Measurements from ENCODE around the gene RFXANK. TPM values are rescaled to one million over a fixed set of nuclear protein-coding genes. Genes with fewer than 3 reads are reported as not detected.
"Not testable (repeated sequence)": the region's sequence is repeated elsewhere in the genome, so short reads cannot be mapped to it uniquely, and the experiment has no call there.

Gene RFXANK
- total RNA-seq, 4 donors from 2014 or later = 32.5 to 87.8 (median 57.0) TPM

DNA sequence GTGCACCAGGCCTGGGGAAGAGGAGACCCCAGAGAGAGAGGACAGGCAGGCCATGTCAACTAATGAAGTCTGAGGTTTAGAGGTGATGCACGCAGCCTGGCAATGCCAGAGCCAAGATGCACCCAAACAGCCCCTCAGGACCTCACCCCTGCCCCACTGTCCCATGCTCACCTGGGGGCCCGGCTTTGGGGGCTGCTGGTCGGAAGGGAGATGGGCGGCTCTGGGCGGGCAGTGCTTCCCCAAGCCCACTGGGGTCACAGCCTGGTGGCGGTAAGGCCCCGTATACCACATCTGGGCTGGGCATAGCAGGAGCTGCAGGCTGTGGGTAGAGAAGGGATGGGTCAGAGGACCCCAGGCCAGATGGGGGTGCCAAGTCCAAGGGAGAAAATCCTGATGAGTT, 45.2 kb upstream of the RFXANK start:
- TF ChIP-seq, protein P1, sequence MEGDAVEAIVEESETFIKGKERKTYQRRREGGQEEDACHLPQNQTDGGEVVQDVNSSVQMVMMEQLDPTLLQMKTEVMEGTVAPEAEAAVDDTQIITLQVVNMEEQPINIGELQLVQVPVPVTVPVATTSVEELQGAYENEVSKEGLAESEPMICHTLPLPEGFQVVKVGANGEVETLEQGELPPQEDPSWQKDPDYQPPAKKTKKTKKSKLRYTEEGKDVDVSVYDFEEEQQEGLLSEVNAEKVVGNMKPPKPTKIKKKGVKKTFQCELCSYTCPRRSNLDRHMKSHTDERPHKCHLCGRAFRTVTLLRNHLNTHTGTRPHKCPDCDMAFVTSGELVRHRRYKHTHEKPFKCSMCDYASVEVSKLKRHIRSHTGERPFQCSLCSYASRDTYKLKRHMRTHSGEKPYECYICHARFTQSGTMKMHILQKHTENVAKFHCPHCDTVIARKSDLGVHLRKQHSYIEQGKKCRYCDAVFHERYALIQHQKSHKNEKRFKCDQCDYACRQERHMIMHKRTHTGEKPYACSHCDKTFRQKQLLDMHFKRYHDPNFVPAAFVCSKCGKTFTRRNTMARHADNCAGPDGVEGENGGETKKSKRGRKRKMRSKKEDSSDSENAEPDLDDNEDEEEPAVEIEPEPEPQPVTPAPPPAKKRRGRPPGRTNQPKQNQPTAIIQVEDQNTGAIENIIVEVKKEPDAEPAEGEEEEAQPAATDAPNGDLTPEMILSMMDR (IDR thresholded peaks at IDR 0.05) = no peak
- no peak for TF ChIP-seq POLR2A (IDR thresholded peaks at IDR 0.05)
- peaks cover 0 to 4% of the 10 kb centered on the region in 2 donors for H3K36me3 ChIP-seq
- no peak for DNase-seq
- no peaks in the 10 kb centered on the region for H3K27me3 ChIP-seq
- no peaks in the 10 kb centered on the region for H3K9me3 ChIP-seq
- H3K4me1 ChIP-seq = peaks cover 4 to 7% of the 10 kb centered on the region in 2 donors
- intact Hi-C loops (cut with DNase I) = loop anchor here (10.0 kb wide), 1 partner anchor 78 kb away; no protein-coding TSS in a partner anchor
- H3K27ac ChIP-seq = no peak overlapping the region
- WGBS, 2 donors = 91 to 98% methylated on average over 6 to 7 of the region's 7 CpGs
- H3K4me3 ChIP-seq (replicated peaks in 1 of 3) = no peak overlapping the region

GRCh38 chr19:19147344-19147743, 44.7 kb upstream of the RFXANK start:
- WGBS, 2 donors = 98 to 100% methylated on average over 4 to 5 of the region's 5 CpGs
- Histone ChIP-seq H3K9me3 (no peaks in the 10 kb centered on the region), H3K27me3 (no peaks in the 10 kb centered on the region), H3K4me3 (replicated peaks in 1 of 3) (no peak overlapping the region), H3K36me3 (peaks cover 0 to 4% of the 10 kb centered on the region in 2 donors), H3K27ac (no peak overlapping the region), H3K4me1 (peaks cover 4 to 7% of the 10 kb centered on the region in 2 donors)
- TF ChIP-seq, protein P1 (IDR thresholded peaks at IDR 0.05) = no peak
- no peak for TF ChIP-seq POLR2A (IDR thresholded peaks at IDR 0.05)
- DNase-seq = no peak
- intact Hi-C loops (cut with DNase I) = loop anchor here (10.0 kb wide), 1 partner anchor 77 kb away; no protein-coding TSS in a partner anchor

GRCh38 chr19:19148504-19148903, 43.6 kb upstream of the RFXANK start:
- not testable (repeated sequence) for H3K27ac ChIP-seq; H3K27me3 ChIP-seq; H3K4me1 ChIP-seq; DNase-seq; H3K9me3 ChIP-seq; H3K36me3 ChIP-seq; H3K4me3 ChIP-seq (replicated peaks in 1 of 3)
- WGBS, 2 donors = 95 to 97% methylated on average over 8 of the region's 8 CpGs
- intact Hi-C loops (cut with DNase I) = loop anchor here (10.0 kb wide), 1 partner anchor 76 kb away; no protein-coding TSS in a partner anchor

- peaks cover 4 to 7% of the 10 kb centered on the region in 2 donors for H3K4me1 ChIP-seq
- H3K4me3 ChIP-seq (replicated peaks in 1 of 3) = no peak overlapping the region
- no peak overlapping the region for H3K27ac ChIP-seq
- WGBS, 2 donors = 95% methylated on average over 2 of the region's 2 CpGs
- peaks cover 0 to 4% of the 10 kb centered on the region in 2 donors for H3K36me3 ChIP-seq
- TF ChIP-seq, protein P1 (IDR thresholded peaks at IDR 0.05) = no peak
- TF ChIP-seq POLR2A (IDR thresholded peaks at IDR 0.05) = no peak
- intact Hi-C loops (cut with DNase I) = loop anchor here (10.0 kb wide), 1 partner anchor 75 kb away; no protein-coding TSS in a partner anchor
- H3K9me3 ChIP-seq = no peaks in the 10 kb centered on the region
- no peak for DNase-seq
- no peaks in the 10 kb centered on the region for H3K27me3 ChIP-seq
These were observed 42.6 kb upstream of the RFXANK start for GRCh38 chr19:19149435-19149834.

- no peaks in the 10 kb centered on the region for H3K4me1 ChIP-seq
- no peak for DNase-seq
- no peak overlapping the region for H3K4me3 ChIP-seq (replicated peaks in 1 of 3)
- H3K36me3 ChIP-seq = peaks cover 0 to 4% of the 10 kb centered on the region in 2 donors
- no peaks in the 10 kb centered on the region for H3K9me3 ChIP-seq
- no peak overlapping the region for H3K27ac ChIP-seq
- no peaks in the 10 kb centered on the region for H3K27me3 ChIP-seq
- intact Hi-C loops (cut with DNase I) = loop anchor here (10.0 kb wide), 1 partner anchor 183 kb away; no protein-coding TSS in a partner anchor
- TF ChIP-seq POLR2A (IDR thresholded peaks at IDR 0.05) = no peak
- TF ChIP-seq, protein P1 (IDR thresholded peaks at IDR 0.05) = no peak
- WGBS, 2 donors = 70 to 88% methylated on average over 3 to 11 of the region's 11 CpGs
These were observed 40.6 kb upstream of the RFXANK start for GRCh38 chr19:19151418-19151817.

Measured in thyroid gland (tissue), 4 donors.